ENCODE data around the gene TSPAN32.

Gene TSPAN32

GRCh38 chr11:2290351-2290841 is 11.4 kb upstream of the TSPAN32 start:
- TF ChIP-seq, protein P1, sequence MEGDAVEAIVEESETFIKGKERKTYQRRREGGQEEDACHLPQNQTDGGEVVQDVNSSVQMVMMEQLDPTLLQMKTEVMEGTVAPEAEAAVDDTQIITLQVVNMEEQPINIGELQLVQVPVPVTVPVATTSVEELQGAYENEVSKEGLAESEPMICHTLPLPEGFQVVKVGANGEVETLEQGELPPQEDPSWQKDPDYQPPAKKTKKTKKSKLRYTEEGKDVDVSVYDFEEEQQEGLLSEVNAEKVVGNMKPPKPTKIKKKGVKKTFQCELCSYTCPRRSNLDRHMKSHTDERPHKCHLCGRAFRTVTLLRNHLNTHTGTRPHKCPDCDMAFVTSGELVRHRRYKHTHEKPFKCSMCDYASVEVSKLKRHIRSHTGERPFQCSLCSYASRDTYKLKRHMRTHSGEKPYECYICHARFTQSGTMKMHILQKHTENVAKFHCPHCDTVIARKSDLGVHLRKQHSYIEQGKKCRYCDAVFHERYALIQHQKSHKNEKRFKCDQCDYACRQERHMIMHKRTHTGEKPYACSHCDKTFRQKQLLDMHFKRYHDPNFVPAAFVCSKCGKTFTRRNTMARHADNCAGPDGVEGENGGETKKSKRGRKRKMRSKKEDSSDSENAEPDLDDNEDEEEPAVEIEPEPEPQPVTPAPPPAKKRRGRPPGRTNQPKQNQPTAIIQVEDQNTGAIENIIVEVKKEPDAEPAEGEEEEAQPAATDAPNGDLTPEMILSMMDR (IDR thresholded peaks at IDR 0.05; ENCODE audit: insufficient read depth, low read depth, low read length, missing control alignments), result no peak
- H3K4me3 ChIP-seq (ENCODE audit: low read length), result no peak overlapping the region
- no peak for DNase-seq (ENCODE audit: low read depth)

GRCh38 chr11:2293531-2293971 is 8.3 kb upstream of the TSPAN32 start:
- no peak for DNase-seq (ENCODE audit: low read depth)
- TF ChIP-seq, protein P1 (IDR thresholded peaks at IDR 0.05; ENCODE audit: insufficient read depth, low read depth, low read length, missing control alignments), result no peak
- no peak overlapping the region for H3K4me3 ChIP-seq (ENCODE audit: low read length)

DNA sequence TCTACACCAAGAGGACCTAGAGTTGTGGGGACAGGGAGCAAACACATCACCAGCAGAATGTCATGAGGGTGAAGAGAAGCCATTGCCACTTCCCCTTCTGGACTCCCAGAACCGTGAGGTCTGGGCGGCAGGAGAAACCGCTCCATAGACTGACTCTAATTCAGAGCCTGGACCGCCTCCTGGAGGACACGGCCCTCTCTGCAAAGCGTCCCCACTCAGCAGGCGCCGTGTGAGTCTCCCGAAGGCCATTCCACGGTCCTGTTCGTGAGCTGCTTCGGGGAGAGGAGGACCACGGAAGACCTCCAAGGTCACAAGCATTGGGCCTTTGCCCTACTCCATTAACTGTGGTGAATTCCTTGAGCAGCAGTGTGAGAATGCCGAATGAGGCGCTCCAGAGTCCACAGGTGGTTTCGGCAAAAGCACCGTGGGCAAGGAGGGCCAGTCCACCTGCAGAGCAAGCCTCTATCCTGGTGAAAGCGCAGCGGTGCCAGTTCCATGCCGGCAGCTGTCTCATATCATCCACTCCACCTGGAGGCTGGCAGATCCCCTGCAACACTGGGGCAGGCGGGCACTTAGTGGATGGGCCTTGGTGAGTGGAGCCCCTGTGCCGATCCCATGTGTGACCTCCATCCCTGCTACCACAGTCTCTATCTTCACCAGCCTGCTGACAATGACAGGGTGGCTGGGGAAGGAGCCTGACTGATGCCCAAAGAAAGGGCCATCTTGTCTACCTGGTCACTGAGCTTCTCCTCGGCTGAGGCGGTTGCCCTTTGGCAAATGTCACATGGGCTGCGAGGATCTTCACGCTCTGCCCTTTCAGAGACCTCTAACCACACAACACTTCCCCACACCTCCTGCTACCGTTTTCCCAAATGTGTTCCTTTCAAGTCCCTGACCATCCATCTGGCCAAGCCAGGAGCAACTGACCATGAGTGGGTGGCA is 7.6 kb upstream of the TSPAN32 start:
- H3K4me3 ChIP-seq (ENCODE audit: low read length), result no peak overlapping the region
- TF ChIP-seq, protein P1 (IDR thresholded peaks at IDR 0.05; ENCODE audit: insufficient read depth, low read depth, low read length, missing control alignments), result no peak
- no peak for DNase-seq (ENCODE audit: low read depth)

DNA sequence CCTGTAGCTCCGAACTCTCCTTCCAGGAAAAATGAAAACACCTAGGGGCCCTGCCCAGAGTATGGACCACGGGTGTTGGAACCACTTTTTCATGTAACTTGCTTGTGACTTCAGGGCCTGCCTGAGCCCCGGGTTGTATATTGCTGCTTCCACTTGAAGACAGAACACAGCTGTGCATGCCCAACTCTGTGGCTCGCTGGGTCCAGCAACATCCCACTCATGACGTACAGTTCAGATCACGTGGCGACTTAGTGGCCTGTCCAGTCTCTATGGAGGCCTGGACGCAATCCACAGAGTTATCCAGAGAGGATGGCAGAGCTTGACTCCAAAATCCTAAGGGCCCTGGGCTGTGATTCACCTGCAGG is 6.9 kb upstream of the TSPAN32 start:
- TF ChIP-seq, protein P1 (IDR thresholded peaks at IDR 0.05; ENCODE audit: insufficient read depth, low read depth, low read length, missing control alignments), result no peak
- DNase-seq (ENCODE audit: low read depth), result no peak
- no peak overlapping the region for H3K4me3 ChIP-seq (ENCODE audit: low read length)

GRCh38 chr11:2295971-2296912 is 5.6 kb upstream of the TSPAN32 start:
- DNase-seq (ENCODE audit: low read depth), result no peak
- TF ChIP-seq, protein P1 (IDR thresholded peaks at IDR 0.05; ENCODE audit: insufficient read depth, low read depth, low read length, missing control alignments), result no peak
- H3K4me3 ChIP-seq (ENCODE audit: low read length), result no peak overlapping the region

DNA sequence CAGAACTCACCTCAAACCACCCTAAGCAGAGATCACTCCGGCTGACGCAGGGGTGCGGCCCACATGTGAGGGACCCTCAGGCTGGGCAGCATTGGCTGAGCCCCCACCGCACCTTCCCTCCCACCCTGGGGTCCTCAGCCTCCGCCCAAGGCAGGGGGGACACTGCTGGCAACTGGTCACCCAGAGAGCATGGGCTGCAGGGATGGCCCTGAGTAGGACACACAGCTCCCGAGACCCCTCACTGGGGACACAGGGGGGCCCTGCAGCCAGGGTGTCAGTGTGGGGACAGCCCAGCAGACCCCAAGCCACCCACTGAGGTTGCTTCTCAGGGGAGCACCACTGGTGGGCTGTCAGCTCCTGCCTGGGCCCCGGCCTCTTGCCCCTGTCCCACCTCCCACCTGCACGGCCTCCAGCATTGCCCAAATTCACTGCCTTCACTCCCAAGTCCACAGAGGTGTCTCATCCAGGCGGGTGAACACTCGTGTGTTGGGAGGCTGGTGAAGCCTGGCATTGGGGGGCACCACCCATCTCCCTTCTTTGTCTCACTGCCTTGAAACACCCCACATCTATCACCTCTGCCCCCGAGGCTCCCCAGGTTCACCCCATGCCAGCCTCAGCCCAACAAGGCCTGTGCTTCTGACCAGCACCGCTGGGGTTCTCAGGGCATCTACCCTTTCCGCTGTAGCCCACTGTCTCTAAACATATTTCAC is 4.7 kb upstream of the TSPAN32 start:
- TF ChIP-seq, protein P1 (IDR thresholded peaks at IDR 0.05; ENCODE audit: insufficient read depth, low read depth, low read length, missing control alignments), result no peak
- H3K4me3 ChIP-seq (ENCODE audit: low read length), result no peak overlapping the region
- DNase-seq (ENCODE audit: low read depth), result no peak

Data from epithelial cell of esophagus (primary cell).